GM18870 (cell line): ENCODE measurements around the gene LAMA2.

Experiments used
- ATAC-seq: cut with Tn5 transposase; IDR thresholded peaks from one replicate; pipeline ENCODE4 v1.9.1; 2021; ENCODE audit warnings: moderate library complexity; ENCODE audit not compliant: unreplicated experiment

LAMA2 gene

GRCh38 chr6:129500958-129501739, 618.2 kb downstream of the LAMA2 start:
- ATAC-seq: no peak

GRCh38 chr6:129501740-129502660, 619.1 kb downstream of the LAMA2 start:
- ATAC-seq: no peak

GRCh38 chr6:129504456-129504855, 621.5 kb downstream of the LAMA2 start:
- no peak for ATAC-seq

- no peak for ATAC-seq
Measured at GRCh38 chr6:129507059-129507807, 624.3 kb downstream of the LAMA2 start.

GRCh38 chr6:129507846-129508245, 624.9 kb downstream of the LAMA2 start:
- no peak for ATAC-seq

- no peak for ATAC-seq
Measured at GRCh38 chr6:129508477-129509145, 625.7 kb downstream of the LAMA2 start.

- no peak for ATAC-seq
Measured at GRCh38 chr6:129510950-129511349, 628.0 kb downstream of the LAMA2 start.

- no peak for ATAC-seq
Measured at GRCh38 chr6:129513471-129513870, 630.5 kb downstream of the LAMA2 start.

- ATAC-seq: no peak
Measured at GRCh38 chr6:129515004-129515403, 632.1 kb downstream of the LAMA2 start.

- ATAC-seq: no peak
Measured at GRCh38 chr6:129516005-129516404, 633.1 kb downstream of the LAMA2 start.

- ATAC-seq: no peak
Measured at GRCh38 chr6:129516787-129517186, 633.8 kb downstream of the LAMA2 start.

GRCh38 chr6:129517288-129517687, 634.4 kb downstream of the LAMA2 start:
- ATAC-seq: no peak

GRCh38 chr6:129519750-129520149, 636.8 kb downstream of the LAMA2 start:
- no peak for ATAC-seq

GRCh38 chr6:129521946-129522345, 639.0 kb downstream of the LAMA2 start:
- no peak for ATAC-seq

- ATAC-seq: no peak
Measured at GRCh38 chr6:129523816-129524215, 640.9 kb downstream of the LAMA2 start.

GRCh38 chr6:129525055-129525454, 642.1 kb downstream of the LAMA2 start:
- ATAC-seq: no peak

- no peak for ATAC-seq
Measured at GRCh38 chr6:129534926-129535325, 652.0 kb downstream of the LAMA2 start.

GRCh38 chr6:129536271-129536670, 653.3 kb downstream of the LAMA2 start:
- no peak for ATAC-seq

- no peak for ATAC-seq
Measured at GRCh38 chr6:129539032-129539431, 656.1 kb downstream of the LAMA2 start.

GRCh38 chr6:129542705-129543104, 659.8 kb downstream of the LAMA2 start:
- ATAC-seq: no peak

- ATAC-seq: no peak
Measured at GRCh38 chr6:129543981-129544380, 661.0 kb downstream of the LAMA2 start.
